WI38 (cell line): ENCODE results near the gene NDUFV3.
A peak's percentile ranks its signal among the peaks of the same experiment; 100 is the strongest.
"Not testable (repeated sequence)": the region's sequence is repeated elsewhere in the genome, so short reads cannot be mapped to it uniquely, and the experiment has no call there.

ENCODE experiments used
- H3K4me3 ChIP-seq: 2 replicates; pipeline ENCODE4 v1.5.1; 2011; ENCODE audit warnings: low read depth, mild to moderate bottlenecking, control low read depth, low read length
- TF ChIP-seq, protein P1 (sequence below): IDR thresholded peaks from 2 replicates; pipeline ENCODE4 v1.5.1; 2012; ENCODE audit warnings: low read depth, mild to moderate bottlenecking, control low read depth, low read length

The NDUFV3 gene

DNA sequence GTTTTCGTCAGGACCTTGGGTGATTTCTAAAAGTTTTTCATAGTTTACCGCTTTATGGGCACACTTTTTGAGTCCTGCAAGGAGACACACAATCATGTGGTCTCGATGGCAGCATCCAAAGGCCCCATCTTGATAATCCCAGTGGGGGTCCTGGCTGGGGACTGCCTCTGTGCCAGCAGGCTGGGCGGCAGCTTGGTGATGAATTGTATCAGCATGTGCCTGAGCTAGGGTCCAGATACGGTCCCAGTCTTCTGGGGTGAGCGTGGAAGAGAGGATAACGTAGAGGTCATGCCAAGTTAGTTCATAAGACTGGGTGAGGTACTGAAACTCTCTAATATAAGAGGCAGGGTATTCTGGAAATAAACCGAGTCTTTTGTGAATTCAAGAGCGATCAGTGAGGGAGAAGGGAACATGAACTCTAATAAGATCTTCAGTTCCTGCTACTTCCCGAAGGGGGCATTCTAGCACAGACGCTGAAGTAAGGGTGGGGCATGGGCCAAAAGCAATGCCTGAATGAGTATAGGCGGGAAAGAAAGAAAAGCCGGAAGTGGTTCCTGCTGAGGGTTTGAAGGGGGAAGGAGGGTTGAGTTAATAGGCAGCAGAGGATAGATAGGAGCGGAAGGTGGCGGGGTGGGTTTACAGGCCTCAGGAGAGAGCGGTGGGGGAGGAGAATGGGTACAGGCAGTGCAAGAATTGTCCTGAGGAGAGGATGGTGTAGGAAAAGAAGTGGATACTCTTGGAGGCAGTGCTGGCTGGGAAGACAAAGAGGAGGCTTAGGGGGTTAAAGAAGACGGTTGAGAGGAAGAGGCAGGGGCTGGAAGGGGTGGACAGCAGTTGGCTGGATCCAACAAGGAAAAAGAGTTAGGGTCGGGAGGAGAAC is 30.7 kb downstream of the NDUFV3 start:
- H3K4me3 ChIP-seq, result no peak overlapping the region
- TF ChIP-seq, protein P1, sequence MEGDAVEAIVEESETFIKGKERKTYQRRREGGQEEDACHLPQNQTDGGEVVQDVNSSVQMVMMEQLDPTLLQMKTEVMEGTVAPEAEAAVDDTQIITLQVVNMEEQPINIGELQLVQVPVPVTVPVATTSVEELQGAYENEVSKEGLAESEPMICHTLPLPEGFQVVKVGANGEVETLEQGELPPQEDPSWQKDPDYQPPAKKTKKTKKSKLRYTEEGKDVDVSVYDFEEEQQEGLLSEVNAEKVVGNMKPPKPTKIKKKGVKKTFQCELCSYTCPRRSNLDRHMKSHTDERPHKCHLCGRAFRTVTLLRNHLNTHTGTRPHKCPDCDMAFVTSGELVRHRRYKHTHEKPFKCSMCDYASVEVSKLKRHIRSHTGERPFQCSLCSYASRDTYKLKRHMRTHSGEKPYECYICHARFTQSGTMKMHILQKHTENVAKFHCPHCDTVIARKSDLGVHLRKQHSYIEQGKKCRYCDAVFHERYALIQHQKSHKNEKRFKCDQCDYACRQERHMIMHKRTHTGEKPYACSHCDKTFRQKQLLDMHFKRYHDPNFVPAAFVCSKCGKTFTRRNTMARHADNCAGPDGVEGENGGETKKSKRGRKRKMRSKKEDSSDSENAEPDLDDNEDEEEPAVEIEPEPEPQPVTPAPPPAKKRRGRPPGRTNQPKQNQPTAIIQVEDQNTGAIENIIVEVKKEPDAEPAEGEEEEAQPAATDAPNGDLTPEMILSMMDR, result peak; percentile 86

DNA sequence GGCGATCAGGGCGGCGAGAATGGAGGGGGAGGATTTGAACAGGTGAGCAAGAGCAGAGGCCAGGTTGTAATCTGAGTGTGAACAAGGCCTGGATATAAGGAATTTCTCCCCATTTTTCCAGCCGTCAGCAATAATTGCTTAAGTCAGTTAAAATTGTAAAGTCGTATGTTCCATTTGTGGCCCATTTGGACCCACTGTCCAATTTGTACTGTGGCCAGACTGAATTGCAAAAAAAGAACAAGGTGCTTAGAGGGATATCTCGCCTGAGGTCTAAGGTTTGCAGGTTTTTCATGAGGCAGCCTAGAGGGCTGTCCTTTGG is 31.3 kb downstream of the NDUFV3 start:
- H3K4me3 ChIP-seq, result no peak overlapping the region
- TF ChIP-seq, protein P1, result no peak

DNA sequence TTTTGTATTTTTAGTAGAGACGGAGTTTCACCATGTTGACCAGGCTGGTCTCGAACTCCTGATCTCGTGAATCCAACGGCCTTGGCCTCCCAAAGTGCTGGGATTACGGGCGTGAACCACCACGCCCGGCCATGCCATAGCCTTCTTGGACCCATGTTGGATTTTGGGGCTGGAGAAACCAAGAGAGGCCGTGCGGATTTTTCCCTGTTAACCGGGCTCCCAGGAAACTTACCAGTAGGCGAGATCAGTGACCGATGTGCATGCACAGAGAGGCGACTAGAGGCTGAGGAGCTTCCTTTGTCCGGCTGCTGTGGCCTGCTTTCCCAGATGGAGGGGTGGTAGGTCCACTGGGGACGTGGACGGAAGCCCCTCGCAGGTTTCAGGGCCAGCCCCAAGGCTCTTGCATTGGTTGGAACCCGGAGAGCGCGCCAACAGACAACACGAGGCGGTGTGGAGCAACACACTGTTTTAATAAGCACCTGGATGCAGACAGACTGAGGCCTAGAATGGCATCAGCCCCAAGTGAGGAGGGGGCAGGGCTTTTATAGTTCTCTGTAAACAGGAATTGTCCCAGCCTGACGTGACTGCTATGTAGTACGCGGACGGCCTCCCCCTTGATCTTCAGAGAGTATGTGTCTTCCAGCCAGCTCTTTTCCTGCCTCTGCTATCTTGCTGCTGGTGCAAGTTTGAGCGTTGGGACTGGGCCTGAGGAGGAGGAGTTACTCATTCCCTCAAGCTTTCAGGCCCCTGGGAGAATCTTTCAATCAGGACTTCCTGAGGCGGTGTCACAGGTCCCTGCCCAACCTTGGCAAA is 32.2 kb downstream of the NDUFV3 start, which contains the start of gene ERVH48-1:
Gene ERVH48-1, minus strand, starts transcription at position 517 of the 813 bp plus-strand sequence. CDS start 6,624 bp downstream, outside the sequence.
- no peak within 1 kb of the TSS for H3K4me3 ChIP-seq

DNA sequence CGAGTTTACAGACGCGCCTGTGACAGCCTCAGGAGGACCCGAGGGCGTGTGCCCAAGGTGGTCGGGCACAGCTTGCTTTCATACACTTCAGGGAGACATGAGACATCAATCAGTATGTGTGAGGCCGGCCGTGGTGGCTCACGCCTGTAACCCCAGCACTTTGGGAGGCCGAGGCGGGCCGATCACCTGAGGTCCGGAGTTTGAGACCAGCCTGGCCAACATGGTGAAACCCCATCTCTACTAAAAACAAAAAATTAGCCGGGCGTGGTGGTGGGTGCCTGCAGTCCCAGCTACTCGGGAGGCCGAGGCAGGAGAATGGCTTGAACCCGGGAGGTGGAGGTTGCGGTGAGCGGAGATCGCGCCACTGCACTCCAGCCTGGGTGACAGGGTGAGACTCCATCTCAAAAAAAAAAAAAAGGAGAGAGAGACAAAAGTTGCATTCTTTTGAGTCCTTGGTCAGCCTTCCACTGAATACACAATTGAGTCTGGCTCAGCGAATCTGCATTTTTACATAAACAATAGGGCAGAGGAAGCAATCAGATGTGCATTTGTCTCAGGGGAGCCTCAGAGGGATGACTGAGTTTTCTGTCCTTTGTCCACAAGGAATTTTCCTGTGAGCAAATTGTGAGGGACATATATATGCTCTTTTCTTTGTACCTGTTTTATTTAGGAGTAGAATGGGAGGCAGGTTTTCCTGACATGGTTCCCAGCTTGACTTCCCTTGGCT is 34.5 kb downstream of the NDUFV3 start:
- not testable (repeated sequence) for H3K4me3 ChIP-seq

More for the DNA sequence above, 32.2 kb downstream of the NDUFV3 start, which contains the start of gene ERVH48-1:
- TF ChIP-seq, protein P1, result no peak

DNA sequence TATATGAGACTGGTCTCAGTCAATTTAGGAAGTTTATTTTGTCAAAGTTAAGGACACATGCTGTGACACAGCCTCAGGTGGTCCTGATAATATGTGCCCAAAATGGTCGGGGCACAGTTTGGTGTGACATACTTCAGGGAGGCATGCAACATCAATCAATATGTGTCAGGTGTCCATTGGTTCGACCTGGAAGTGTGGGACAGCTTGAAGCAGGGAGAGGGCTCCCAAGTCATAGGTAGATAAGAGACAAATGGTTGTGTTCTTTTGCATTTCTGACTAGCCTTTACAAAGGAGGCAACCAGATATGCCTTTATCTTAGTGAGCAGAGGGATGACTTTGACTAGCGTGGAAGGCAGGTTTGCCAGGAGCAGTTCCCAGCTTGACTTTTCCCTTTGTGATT is 36.9 kb downstream of the NDUFV3 start:
- TF ChIP-seq, protein P1, result no peak

DNA sequence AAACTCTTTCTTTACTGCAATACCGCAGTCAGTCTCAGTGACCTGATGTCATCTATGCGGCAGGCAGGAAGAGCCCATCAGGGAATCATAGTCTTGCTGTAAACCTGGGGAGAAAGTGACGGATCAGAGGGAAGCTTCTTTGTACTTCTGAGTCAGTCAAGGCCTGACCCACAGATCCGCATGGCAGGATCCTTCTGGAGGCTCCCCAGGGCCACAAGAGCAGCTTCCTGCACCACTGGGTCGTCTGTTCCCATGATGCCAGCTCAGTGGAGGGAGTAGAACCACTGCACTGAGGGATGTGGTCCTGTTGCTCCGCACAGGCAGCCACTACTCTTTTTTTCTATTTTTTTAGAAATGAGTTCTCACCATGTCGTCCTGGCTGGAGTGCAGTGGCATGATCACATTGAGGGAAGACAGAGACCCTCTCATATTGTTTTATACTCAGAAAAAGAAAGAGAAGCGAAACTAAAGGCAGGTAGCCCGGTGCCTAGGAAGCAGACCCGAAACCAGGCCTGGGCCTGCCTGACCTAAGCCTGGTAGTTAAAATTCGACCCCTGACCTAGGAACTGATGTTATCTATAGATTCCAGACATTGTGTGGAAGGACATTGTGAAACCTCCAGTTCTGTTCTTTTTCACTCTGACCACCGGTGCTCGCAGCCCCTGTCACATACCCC is 38.6 kb downstream of the NDUFV3 start:
- H3K4me3 ChIP-seq, result no peak overlapping the region
- TF ChIP-seq, protein P1, result no peak

More for the DNA sequence above, 36.9 kb downstream of the NDUFV3 start:
- H3K4me3 ChIP-seq, result no peak overlapping the region

DNA sequence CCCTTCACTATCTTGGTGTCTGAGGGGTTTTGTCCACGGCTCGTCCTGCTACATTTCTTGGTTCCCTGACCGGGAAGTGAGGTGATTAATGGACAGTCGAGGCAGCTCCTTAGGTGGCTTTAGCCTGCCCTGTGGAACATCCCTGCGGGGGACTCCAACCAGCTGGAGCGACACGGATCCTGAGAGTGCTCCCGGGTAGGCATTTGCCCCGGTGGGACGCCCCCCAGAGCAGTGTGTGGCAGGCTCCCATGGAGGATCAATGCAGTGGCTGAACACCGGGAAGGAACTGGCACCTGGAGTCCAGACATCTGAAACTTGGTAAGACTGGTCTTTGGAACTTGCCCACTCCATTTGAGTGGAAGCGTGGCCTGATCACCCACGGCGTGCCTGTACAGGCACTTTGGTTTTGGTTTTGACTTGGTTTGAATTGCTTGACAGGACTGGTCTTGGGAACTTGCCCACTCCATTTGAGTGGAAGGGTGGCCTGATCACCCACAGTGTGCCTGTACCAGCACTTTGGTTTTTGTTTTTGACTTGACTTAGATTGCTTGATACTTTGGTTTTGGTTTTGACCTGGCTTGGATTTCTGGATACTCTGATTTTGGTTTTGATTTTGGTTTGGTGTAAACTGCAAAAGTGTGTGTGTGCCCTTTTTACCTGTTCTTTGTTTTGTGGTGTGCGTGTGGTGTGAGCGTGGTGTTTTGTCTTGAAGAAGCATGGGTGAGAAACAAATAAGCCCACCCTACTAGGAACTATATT is 39.4 kb downstream of the NDUFV3 start:
- not testable (repeated sequence) for H3K4me3 ChIP-seq

DNA sequence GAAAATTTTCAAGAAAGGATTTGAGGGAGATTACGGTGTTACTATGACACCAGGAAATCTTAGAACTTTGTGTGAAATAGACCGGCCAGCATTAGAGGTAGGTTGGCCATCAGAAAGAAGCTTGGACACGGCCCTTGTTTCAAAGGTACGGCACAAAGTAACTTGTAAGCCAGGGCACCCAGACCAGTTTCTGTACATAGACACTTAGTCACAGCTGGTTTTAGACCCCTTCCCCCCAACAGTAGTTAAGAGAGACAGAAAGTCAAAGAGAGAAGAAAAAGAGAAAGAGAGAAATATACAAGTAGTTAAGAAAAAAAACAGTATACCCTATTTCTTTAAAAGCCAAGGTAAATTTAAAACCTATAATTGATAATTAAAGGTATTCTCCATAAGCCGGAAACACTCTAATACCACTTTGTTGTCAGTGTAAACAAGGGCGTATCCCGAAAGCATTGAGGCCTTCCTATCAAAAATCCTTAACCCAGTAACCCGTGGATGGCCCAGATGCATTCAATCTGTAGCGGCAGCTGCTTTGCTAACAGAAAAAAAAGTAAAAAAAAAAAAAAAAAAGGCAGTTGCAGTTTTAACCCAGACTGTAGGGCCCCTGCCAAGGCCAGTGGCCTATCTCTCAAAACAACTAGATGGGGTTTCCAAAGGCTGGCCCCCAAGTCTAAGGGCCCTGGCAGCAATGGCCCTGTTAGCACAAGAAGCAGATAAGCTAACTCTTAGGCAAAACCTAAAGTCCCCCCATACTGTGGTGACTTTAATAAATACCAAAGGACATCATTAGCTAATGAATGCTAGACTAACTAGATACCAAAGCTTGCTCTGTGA is 40.2 kb downstream of the NDUFV3 start:
- not testable (repeated sequence) for H3K4me3 ChIP-seq

DNA sequence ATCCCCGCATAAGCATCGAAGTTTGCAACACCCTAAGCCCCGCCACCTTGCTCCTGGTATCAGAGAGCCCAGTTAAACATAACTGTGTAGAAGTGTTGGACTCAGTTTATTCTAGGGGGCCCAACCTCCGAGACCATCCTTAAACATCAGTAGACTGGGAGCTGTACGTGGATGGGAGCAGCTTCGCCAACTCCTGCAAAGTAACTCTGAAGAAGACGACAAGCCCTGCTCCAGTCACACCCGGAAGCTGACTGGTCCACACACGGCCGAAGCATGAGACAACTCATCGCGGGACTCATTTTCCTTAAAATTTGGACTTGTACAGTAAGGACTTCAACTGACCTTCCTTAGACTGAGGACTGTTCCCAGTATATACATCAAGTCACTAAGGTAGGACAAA is 40.9 kb downstream of the NDUFV3 start:
- H3K4me3 ChIP-seq, result not testable (repeated sequence)

DNA sequence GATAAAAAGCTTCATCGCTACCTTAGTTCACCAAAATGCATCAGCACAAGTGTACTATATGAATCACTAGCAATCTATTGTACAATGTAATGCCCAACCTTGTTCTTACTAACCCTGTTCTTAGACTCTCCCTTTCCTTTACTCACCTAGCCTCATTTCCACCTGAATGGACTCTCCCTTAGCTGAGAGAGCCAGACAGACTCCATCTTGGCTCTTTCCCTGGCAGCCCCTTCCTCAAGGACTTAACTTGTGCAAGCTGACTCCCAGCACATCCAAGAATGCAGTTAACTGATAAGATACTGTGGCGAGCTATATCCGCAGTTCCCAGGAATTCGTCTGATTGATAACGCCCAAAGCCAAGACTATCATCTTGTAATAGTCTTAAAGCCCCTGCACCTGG is 43.3 kb downstream of the NDUFV3 start:
- H3K4me3 ChIP-seq, result not testable (repeated sequence)
